WTC11 (cell line): ENCODE results near the gene STRAP. TPM values are rescaled to one million over a fixed set of nuclear protein-coding genes. Genes with fewer than 3 reads are reported as not detected.

Experiments used
- ATAC-seq: fragments of 200-7000 bp; cut with Tn5 transposase; 2 replicates; pipeline ENCODE4 v1.10.0; 2021; ENCODE audit warnings: mild to moderate bottlenecking, moderate library complexity
- Bru-seq: library from RNA; stranded (reverse); fragments of 400-500 nt; gene quantifications from one replicate; lab custom pipeline; 2021; lab: Mats Ljungman, UMichigan
- CTCF ChIA-PET: fragments of 300-600 bp; sonication (Branson Sonifier 250); formaldehyde crosslinking; loops from one replicate; lab custom pipeline; 2021; ENCODE audit warnings: antibody characterized with exemption; lab: Charles Lee
- POLR2A ChIA-PET: fragments of 350-600 bp; sonication (Branson Sonifier 250); formaldehyde crosslinking; loops from one replicate; lab custom pipeline; 2021; ENCODE audit warnings: antibody characterized with exemption; lab: Charles Lee
- DNase-seq: peaks from one replicate; pipeline ENCODE4 v3.0.0; 2021; ENCODE audit warnings: low spot score
- H3K27ac Mint-ChIP-seq: 2 replicates; pipeline ENCODE4 v1.8.0; 2021; ENCODE audit warnings: mixed read lengths
- H3K27me3 Mint-ChIP-seq: 2 replicates; pipeline ENCODE4 v1.8.0; 2021; ENCODE audit warnings: low read depth, mild to moderate bottlenecking, moderate library complexity, mixed read lengths
- H3K36me3 Mint-ChIP-seq: 2 replicates; pipeline ENCODE4 v1.8.0; 2021; ENCODE audit warnings: mixed read lengths
- H3K4me1 Mint-ChIP-seq: 2 replicates; pipeline ENCODE4 v1.8.0; 2022; ENCODE audit warnings: mixed read lengths
- H3K4me3 Mint-ChIP-seq: 2 replicates; pipeline ENCODE4 v1.8.0; 2021; ENCODE audit warnings: mild to moderate bottlenecking, moderate library complexity, mixed read lengths
- H3K9me3 Mint-ChIP-seq: 2 replicates; pipeline ENCODE4 v1.8.0; 2021; ENCODE audit warnings: mixed read lengths
- AFF4 ChIP-seq: sonication (generic); formaldehyde crosslinking; IDR thresholded peaks from 2 replicates; pipeline ENCODE4 v1.8.1; 2023; ENCODE audit warnings: mild to moderate bottlenecking, missing genetic modification reagents, borderline replicate concordance
- ATF3 ChIP-seq: sonication (generic); formaldehyde crosslinking; conservative IDR thresholded peaks from 2 replicates; pipeline ENCODE4 v1.8.1; 2022; ENCODE audit warnings: mild to moderate bottlenecking, missing genetic modification reagents
- CREB1 ChIP-seq: sonication (generic); formaldehyde crosslinking; IDR thresholded peaks from 2 replicates; pipeline ENCODE4 v1.8.0; 2023; ENCODE audit warnings: mild to moderate bottlenecking, missing genetic modification reagents
- CTCF ChIP-seq: fragments of 200-600 bp; IDR thresholded peaks from 2 replicates; pipeline ENCODE4 v1.8.0; 2022; ENCODE audit warnings: antibody characterized with exemption
- E2F1 ChIP-seq: sonication (generic); formaldehyde crosslinking; IDR thresholded peaks from 2 replicates; pipeline ENCODE4 v1.8.0; 2022; ENCODE audit warnings: mild to moderate bottlenecking, missing genetic modification reagents
- FOXK1 ChIP-seq: sonication (generic); formaldehyde crosslinking; IDR thresholded peaks from 2 replicates; pipeline ENCODE4 v1.8.0; 2022; ENCODE audit warnings: mild to moderate bottlenecking, moderate library complexity, missing genetic modification reagents
- FOXP1 ChIP-seq: sonication (generic); formaldehyde crosslinking; IDR thresholded peaks from 2 replicates; pipeline ENCODE4 v1.8.0; 2022; ENCODE audit warnings: missing genetic modification reagents, mild to moderate bottlenecking, moderate library complexity, borderline replicate concordance
- GTF2I ChIP-seq: fragments of 250-450 bp; sonication (Bioruptor Pico); conservative IDR thresholded peaks from 2 replicates; pipeline ENCODE4 v1.4.0; 2021; ENCODE audit warnings: mild to moderate bottlenecking
- HMGXB4 ChIP-seq: sonication (generic); formaldehyde crosslinking; IDR thresholded peaks from 2 replicates; pipeline ENCODE4 v1.8.1; 2023; ENCODE audit warnings: mild to moderate bottlenecking, moderate library complexity, missing genetic modification reagents
- MAX ChIP-seq: sonication (generic); formaldehyde crosslinking; IDR thresholded peaks from 2 replicates; pipeline ENCODE4 v1.8.0; 2022; ENCODE audit warnings: mild to moderate bottlenecking, missing genetic modification reagents
- MLX ChIP-seq: sonication (generic); formaldehyde crosslinking; IDR thresholded peaks from 2 replicates; pipeline ENCODE4 v1.8.1; 2023; ENCODE audit warnings: mild to moderate bottlenecking, missing genetic modification reagents, moderate library complexity
- NR3C1 ChIP-seq: sonication (generic); formaldehyde crosslinking; conservative IDR thresholded peaks from 2 replicates; pipeline ENCODE4 v1.8.1; 2023; ENCODE audit warnings: low read depth, mild to moderate bottlenecking, missing genetic modification reagents
- SP1 ChIP-seq: sonication (generic); formaldehyde crosslinking; conservative IDR thresholded peaks from 2 replicates; pipeline ENCODE4 v1.8.1; 2022; ENCODE audit warnings: missing genetic modification reagents
- ZBTB21 ChIP-seq: sonication (generic); formaldehyde crosslinking; IDR thresholded peaks from 2 replicates; pipeline ENCODE4 v1.8.1; 2023; ENCODE audit warnings: mild to moderate bottlenecking, missing genetic modification reagents, borderline replicate concordance
- ZNF219 ChIP-seq: sonication (generic); formaldehyde crosslinking; IDR thresholded peaks from 2 replicates; pipeline ENCODE4 v1.8.0; 2023; ENCODE audit warnings: missing genetic modification reagents, mild to moderate bottlenecking, borderline replicate concordance
- ZNF263 ChIP-seq: sonication (generic); formaldehyde crosslinking; IDR thresholded peaks from 2 replicates; pipeline ENCODE4 v1.8.1; 2022; ENCODE audit warnings: low read depth, mild to moderate bottlenecking, moderate library complexity, missing genetic modification reagents
- ZNF281 ChIP-seq: sonication (generic); formaldehyde crosslinking; IDR thresholded peaks from 2 replicates; pipeline ENCODE4 v1.8.0; 2023; ENCODE audit warnings: mild to moderate bottlenecking, missing genetic modification reagents
- ZNF396 ChIP-seq: fragments of 250-450 bp; sonication (Bioruptor Pico); IDR thresholded peaks from 2 replicates; pipeline ENCODE4 v1.8.0; 2021; ENCODE audit warnings: mild to moderate bottlenecking, moderate library complexity, borderline replicate concordance
- ZNF671 ChIP-seq: fragments of 250-450 bp; sonication (Bioruptor Pico); IDR thresholded peaks from 2 replicates; pipeline ENCODE4 v1.8.0; 2021; ENCODE audit warnings: mild to moderate bottlenecking
- long read RNA-seq, 3 experiments: library from RNA in 1 of 3; library from capped mRNA in 1 of 3; library from polyadenylated mRNA in 1 of 3; unstranded in 2 of 3; stranded (forward) in 1 of 3; transcript quantifications; one replicate each; pipeline ENCODE4 v2.0.0, GENCODE V29; 2021
- total RNA-seq: library from RNA; stranded (reverse); gene quantifications from 3 replicates; pipeline ENCODE4 v1.2.3, GENCODE V29; 2021

Gene STRAP
- total RNA-seq (196 to 221 TPM (median 201 TPM) in 3 replicates), Bru-seq, nascent RNA (percentile 96 among the genes with signal in this experiment)
- long read RNA-seq, experiment 1, transcript STRAP-206 (9 exons, 1,698 nt), result minor isoform, 35 of 1,187 reads
- long read RNA-seq, experiment 1, transcript STRAP-202 (10 exons, 1,866 nt), result major isoform, 1,053 of 1,187 reads
- long read RNA-seq, experiment 1, partial matches to known transcripts, result 56 of 1,187 reads
- long read RNA-seq, experiment 1, other reads (novel, unspliced or antisense), result 41 of 1,187 reads
- long read RNA-seq, experiment 2, transcript STRAP-202 (10 exons, 1,866 nt), result major isoform, 262 of 394 reads
- long read RNA-seq, experiment 2, transcript STRAP-205 (2 exons, 676 nt), result minor isoform, 5 of 394 reads
- long read RNA-seq, experiment 2, partial matches to known transcripts, result 77 of 394 reads
- long read RNA-seq, experiment 2, other reads (novel, unspliced or antisense), result 47 of 394 reads
- long read RNA-seq, experiment 3, transcript STRAP-206 (9 exons, 1,698 nt), result minor isoform, 82 of 1,582 reads
- long read RNA-seq, experiment 3, transcript STRAP-202 (10 exons, 1,866 nt), result major isoform, 1,400 of 1,582 reads
- long read RNA-seq, experiment 3, partial matches to known transcripts, result 43 of 1,582 reads
- long read RNA-seq, experiment 3, other reads (novel, unspliced or antisense), result 57 of 1,582 reads

GRCh38 chr12:15882118-15882971 is at the start of gene STRAP:
Gene STRAP, plus strand, starts transcription at chr12:15882387. Its CDS starts 321 bp downstream, at chr12:15882708.
- ChIA-PET POLR2A (interaction anchor here (1.4 kb wide), 1 partner anchor 29 kb away, joined by 5 read pairs; the partner anchor contains the start of gene DERA), CTCF (interaction anchor here (0.6 to 2.3 kb wide), 4 partner anchors 17 to 28 kb away, joined by 3 to 10 read pairs (median 4); no protein-coding TSS in a partner anchor)
- Mint-ChIP-seq H3K27ac (peak within 1 kb of the TSS; percentile 98), H3K4me3 (peak within 1 kb of the TSS; percentile 94), H3K27me3 (no peaks in the 10 kb centered on the region), H3K4me1 (peaks cover 31% of the 10 kb centered on the region), H3K9me3 (peaks cover 9% of the 10 kb centered on the region), H3K36me3 (peaks cover 35% of the 10 kb centered on the region)
- DNase-seq, result peak; percentile 96
- ATAC-seq, result peak; percentile 93
- TF ChIP-seq CREB1 (CRISPR knock-in tag), result peak; percentile 52
- TF ChIP-seq HMGXB4 (CRISPR knock-in tag), result 0 out of 2 replicates have a peak, but pooled peaks have one; percentile 25
- TF ChIP-seq ATF3 (CRISPR knock-in tag), result no peak
- peak; percentile 69 for TF ChIP-seq FOXK1 (CRISPR knock-in tag)
- TF ChIP-seq ZNF219 (CRISPR knock-in tag), result no peak
- no peak for TF ChIP-seq CTCF
- TF ChIP-seq FOXP1 (CRISPR knock-in tag), result peak; percentile 29; the same call in 1 of the 2 replicates
- TF ChIP-seq MLX, result no peak
- no peak for TF ChIP-seq ZNF263 (CRISPR knock-in tag)
- TF ChIP-seq NR3C1 (CRISPR knock-in tag), result no peak
- peak; percentile 70; the same call in 1 of the 2 replicates for TF ChIP-seq SP1
- no peak for TF ChIP-seq ZNF396 (CRISPR knock-in tag)
- peak; percentile 81 for TF ChIP-seq MAX (CRISPR knock-in tag)
- peak; percentile 36; the same call in 1 of the 2 replicates for TF ChIP-seq ZNF281 (CRISPR knock-in tag)
- peak; percentile 80; the same call in 1 of the 2 replicates for TF ChIP-seq ZBTB21 (CRISPR knock-in tag)
- TF ChIP-seq AFF4 (CRISPR knock-in tag), result no peak
- no peak for TF ChIP-seq ZNF671 (CRISPR knock-in tag)
- TF ChIP-seq E2F1 (CRISPR knock-in tag), result no peak
- no peak for TF ChIP-seq GTF2I (CRISPR knock-in tag)
